Choroid plexus epithelial cell (primary cell): ENCODE measurements around the gene NMRAL1.
A peak's percentile ranks its signal among the peaks of the same experiment; 100 is the strongest.

Source experiments
- DNase-seq: peaks from one replicate; pipeline ENCODE4 v3.0.0-alpha.2; 2010; ENCODE audit warnings: low read depth
- H3K4me3 ChIP-seq: 2 replicates; pipeline ENCODE4 v1.5.1; 2011; ENCODE audit warnings: low read depth, mild to moderate bottlenecking, control low read depth, low read length, moderate library complexity
- CTCF ChIP-seq: conservative IDR thresholded peaks from 2 replicates; pipeline ENCODE4 v1.5.1; 2011; ENCODE audit warnings: low read depth, mild to moderate bottlenecking, control low read depth, inconsistent platforms, low read length, moderate library complexity

Gene NMRAL1

DNA sequence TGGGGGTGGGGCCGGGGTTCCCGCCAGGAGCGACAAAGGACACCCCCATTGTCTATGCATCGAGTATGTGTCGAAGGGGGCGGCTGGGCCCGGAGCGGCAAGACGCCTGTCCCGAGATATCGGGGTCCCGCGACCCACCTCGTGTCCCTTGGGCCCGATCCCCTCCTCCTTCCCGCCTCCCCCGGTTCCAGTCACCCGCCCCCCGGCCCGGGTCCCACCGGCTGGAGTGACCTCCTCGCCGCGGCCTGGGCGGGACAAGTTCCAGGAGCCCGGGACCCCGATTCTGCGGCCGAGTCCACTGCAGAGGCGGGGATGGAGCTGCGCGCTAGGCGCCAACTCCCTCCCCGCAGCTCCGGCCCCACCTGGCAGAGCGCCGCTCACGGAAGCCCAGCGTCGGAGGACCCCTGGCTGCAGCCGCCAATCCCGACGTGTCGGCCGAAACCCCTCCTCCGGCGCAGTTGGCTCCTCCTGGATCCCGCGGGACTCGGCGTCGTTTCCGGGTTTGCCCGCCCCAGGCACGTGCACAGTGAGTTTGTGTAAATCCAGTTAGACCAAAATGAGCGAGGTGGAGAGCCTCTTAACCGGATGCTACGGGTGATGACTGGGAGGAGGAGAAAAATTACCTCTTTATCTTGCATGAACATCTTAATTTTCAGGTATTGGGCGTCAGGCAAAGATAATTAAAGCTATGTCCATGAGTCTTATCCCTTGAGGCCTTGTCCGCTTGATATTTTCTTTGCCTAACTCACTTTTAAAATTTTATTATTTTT lies at the start of gene NMRAL1:
NMRAL1 (minus strand) TSS at position 434 of the 770 bp plus-strand sequence. CDS start 493 bp downstream, outside the sequence.
- peak; percentile 93 for DNase-seq
- no peak for TF ChIP-seq CTCF
- H3K4me3 ChIP-seq = peak within 1 kb of the TSS; percentile 82

- no peak overlapping the region for H3K4me3 ChIP-seq
- TF ChIP-seq CTCF = no peak
- DNase-seq = no peak
Observed at GRCh38 chr16:4523686-4524085, 49.3 kb upstream of the NMRAL1 start.

DNA sequence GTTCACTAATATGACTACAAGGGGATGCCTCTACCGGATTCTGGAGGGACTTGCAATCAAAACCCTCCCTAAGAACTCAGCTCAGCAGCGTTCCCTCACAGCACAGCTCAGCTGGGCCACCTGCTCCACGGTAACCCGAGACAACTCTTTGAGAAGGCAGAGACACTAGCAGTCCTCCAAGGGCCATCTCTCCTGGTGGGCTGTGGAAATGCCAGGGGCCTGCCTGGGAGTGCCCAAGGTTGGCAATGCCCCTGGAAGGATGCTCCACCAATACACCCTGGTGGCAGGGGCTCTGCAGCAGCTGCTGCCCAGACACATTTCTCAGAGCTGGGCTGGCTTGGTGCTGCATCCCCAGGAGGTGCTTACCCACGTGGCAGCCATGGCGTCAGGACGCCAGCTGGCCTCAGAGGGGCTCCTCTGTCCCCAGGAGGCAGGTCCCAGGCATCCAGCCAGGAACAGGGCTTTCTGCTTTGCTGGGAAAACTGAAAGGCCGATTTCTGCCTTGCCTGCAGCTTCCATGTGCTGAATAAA lies 47.7 kb upstream of the NMRAL1 start:
- H3K4me3 ChIP-seq = no peak overlapping the region
- TF ChIP-seq CTCF = no peak
- DNase-seq = peak; percentile 58

DNA sequence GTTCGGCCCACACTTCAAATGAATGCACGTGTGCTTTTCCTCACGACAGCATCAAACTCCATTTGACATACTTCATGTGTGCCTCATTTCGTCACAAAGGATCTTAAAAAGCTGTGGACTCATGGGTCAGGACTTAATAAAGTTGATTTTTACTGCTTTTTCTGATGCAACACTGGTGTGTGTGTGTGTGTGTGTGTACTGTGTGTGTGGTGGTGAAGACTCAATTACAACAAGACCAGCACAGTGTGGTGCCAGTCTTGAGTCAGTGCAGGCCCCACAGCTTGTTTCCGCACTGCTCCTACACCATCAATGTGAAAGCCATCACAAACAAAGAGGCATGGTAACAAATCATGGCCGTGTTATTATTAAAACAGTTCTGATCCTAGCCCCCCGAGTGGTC lies 46.5 kb upstream of the NMRAL1 start:
- H3K4me3 ChIP-seq = no peak overlapping the region
- no peak for TF ChIP-seq CTCF
- DNase-seq = peak; percentile 53

DNA sequence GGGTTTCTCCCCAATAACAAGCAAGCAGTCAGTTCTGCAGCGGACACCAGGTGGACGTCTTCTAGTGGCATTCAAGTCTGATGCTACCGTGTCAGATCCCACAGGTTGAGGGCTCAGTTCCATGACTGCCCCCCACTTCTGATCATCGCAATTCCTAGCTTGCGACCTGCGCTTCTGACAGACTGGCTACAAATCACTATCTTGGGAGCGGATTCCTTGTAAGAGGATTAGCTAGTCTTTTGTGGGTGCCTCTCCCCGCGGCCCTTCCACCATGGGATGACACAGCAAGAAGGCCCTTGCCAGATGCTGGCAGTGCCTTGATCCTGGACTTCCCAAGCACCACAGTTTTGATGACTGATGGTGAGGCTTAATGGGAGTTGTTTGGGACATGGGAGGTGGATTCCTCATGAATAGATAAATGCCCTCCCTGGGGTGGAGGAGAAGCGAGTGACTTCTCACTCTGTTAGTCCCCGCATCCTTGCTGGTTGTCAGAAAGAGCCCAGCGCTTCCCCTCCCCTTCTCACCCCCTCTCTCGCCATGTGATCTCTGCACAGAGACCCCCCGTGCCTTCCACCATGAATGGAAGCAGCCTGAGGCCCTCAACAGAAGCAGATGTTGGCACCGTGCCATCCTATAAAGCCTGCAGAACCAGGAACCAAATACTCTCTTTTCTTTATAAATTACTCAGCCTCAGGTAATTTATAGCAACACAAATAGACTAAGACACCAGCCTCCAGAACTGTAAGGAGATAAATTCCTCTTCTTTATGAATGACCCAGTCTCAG lies 45.0 kb upstream of the NMRAL1 start:
- no peak for TF ChIP-seq CTCF
- no peak overlapping the region for H3K4me3 ChIP-seq
- no peak for DNase-seq

DNA sequence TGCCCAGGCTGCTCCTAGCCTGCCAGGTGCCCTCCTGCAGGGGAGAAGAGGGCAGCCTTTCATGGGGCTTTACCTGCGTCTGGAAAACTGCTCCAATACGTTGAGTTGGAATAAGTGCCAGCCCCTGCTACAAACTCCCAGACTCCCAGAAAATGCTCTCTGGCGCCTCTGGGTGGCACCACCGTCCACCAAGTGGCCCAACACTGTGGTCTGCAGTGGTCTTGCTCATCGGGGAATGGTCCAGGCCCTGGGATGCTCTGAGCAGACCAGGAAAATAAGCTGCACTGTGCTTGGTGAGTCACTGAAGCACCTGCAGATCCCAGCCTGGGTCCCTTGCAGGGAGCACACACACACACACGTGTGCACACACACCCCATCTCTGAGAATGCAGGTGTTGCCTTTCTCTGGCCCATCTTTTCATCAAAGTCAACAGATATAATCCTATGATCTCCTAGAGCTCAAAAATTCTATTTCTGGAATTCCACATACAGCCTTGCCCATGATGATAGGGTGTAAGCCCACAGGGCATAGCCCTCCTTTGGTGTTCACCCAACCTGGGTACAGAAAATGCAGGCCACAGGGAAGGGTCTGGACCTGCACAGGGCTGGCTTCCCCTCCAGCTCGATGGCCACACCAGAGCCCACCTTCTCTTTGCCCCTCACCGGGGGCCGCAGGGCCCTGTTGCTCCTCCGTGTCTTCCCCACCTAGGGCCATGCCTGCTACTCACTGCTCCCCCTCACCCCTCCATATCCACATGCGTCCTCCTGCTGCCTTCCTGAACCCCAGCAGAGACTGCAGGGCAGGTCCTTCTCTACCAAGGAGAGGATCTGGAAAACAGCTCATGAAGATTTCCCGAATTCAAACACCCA lies 43.6 kb upstream of the NMRAL1 start:
- DNase-seq = peak; percentile 65
- no peak overlapping the region for H3K4me3 ChIP-seq
- TF ChIP-seq CTCF = peak; percentile 81
